Activated CD4-positive, alpha-beta T cell treated with anti-CD3 and anti-CD28 coated beads for 36 hours (primary cell): ENCODE data around the gene NUP93. TPM values are rescaled to one million over a fixed set of nuclear protein-coding genes. Genes with fewer than 3 reads are reported as not detected.

Experiments used
- ATAC-seq: fragments of 200-7000 bp; cut with Tn5 transposase; one replicate; pipeline ENCODE4 v1.10.0; 2021; ENCODE audit warnings: mild to moderate bottlenecking, moderate library complexity
- CTCF ChIA-PET: fragments of 350-600 bp; sonication (Branson Sonifier 250); formaldehyde crosslinking; loops from one replicate; lab custom pipeline; 2021; ENCODE audit warnings: antibody characterized with exemption; lab: Charles Lee
- POLR2A ChIA-PET: fragments of 350-600 bp; sonication (Branson Sonifier 250); formaldehyde crosslinking; loops from one replicate; lab custom pipeline; 2021; ENCODE audit warnings: antibody characterized with exemption, inconsistent platforms; lab: Charles Lee
- DNase-seq: peaks from one replicate; pipeline ENCODE4 v3.0.0-alpha.2; 2020
- H3K27ac Mint-ChIP-seq: one replicate; pipeline ENCODE4 v1.8.0; 2021; ENCODE audit warnings: mixed read lengths
- H3K27me3 Mint-ChIP-seq: one replicate; pipeline ENCODE4 v1.8.0; 2021; ENCODE audit warnings: mixed read lengths
- H3K36me3 Mint-ChIP-seq: one replicate; pipeline ENCODE4 v1.8.0; 2021; ENCODE audit warnings: low read depth, mixed read lengths
- H3K4me1 Mint-ChIP-seq: one replicate; pipeline ENCODE4 v1.8.0; 2021; ENCODE audit warnings: mixed read lengths
- H3K4me3 Mint-ChIP-seq: one replicate; pipeline ENCODE4 v1.8.0; 2021; ENCODE audit warnings: mild to moderate bottlenecking, moderate library complexity, mixed read lengths
- H3K9me3 Mint-ChIP-seq: one replicate; pipeline ENCODE4 v1.8.0; 2021; ENCODE audit warnings: low read depth, mixed read lengths
- intact Hi-C, 2 experiments: fragments of 100-400 bp; cut with DNase I in 1 of 2; cut with micrococcal nuclease in 1 of 2; formaldehyde crosslinking; loops; one replicate each; pipeline versions ENCODE4 v1.14.2 to v1.15.1; 2022 to 2024; cut with DNase I, micrococcal nuclease
- total RNA-seq, 2 experiments: library from RNA; stranded (reverse); gene quantifications; one replicate each; pipeline ENCODE4 v1.2.3, GENCODE V29; 2021

Gene NUP93
- total RNA-seq, 2 experiments from 2014 or later: 131 to 154 TPM

DNA sequence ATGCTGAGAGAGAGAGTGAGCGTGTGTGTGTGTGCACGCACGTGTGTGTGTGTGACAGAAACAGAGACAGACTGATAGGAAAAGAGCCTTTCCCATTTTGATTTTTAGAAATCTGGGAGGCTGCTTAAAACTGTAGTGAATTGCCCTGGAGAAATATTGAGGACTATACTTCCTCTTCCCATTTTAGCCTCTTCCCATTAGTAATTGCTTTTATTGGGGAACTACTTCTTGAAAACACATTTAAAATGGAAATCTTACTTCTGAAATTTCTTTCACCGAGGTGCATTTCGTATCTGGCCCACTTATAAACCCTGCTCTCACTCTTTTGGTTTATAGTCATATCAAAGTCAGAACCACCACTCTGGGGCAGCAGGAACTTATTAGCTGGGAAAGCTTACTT lies 47.1 kb downstream of the NUP93 start:
- peaks cover 25% of the 10 kb centered on the region for H3K4me1 Mint-ChIP-seq
- POLR2A ChIA-PET: no interaction called here
- no peak overlapping the region for H3K4me3 Mint-ChIP-seq
- H3K27ac Mint-ChIP-seq: no peak overlapping the region
- intact Hi-C loops: no loop called here
- H3K27me3 Mint-ChIP-seq: no peaks in the 10 kb centered on the region
- H3K9me3 Mint-ChIP-seq: no peaks in the 10 kb centered on the region
- H3K36me3 Mint-ChIP-seq: peaks cover 2% of the 10 kb centered on the region
- DNase-seq (no peak), ATAC-seq (no peak)
- CTCF ChIA-PET: interaction anchor here (0.8 to 1.6 kb wide), 2 partner anchors 8 to 10 kb away, joined by 3 to 4 read pairs; no protein-coding TSS in a partner anchor

DNA sequence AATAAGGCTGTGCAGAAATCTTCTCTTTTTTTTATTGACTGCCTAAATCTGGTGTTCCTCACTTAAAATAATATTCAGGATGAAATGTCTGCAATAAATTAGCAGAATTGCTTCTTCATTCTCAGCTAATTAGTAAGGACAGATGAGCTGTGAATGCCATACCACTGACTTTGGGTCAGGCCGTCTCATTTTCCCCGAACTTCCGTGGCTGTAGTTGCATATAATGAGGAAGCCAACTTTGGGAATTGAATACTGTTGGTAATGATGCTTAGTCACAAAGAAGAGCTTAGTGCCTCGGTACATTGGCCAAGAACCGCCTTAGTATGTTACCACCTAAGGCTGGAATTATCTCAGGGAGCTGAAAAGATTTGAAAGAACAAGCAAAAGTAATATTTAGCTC lies 47.6 kb downstream of the NUP93 start:
- intact Hi-C loops: no loop called here
- Mint-ChIP-seq H3K27ac (no peak overlapping the region), H3K4me1 (peaks cover 22% of the 10 kb centered on the region), H3K27me3 (no peaks in the 10 kb centered on the region), H3K9me3 (no peaks in the 10 kb centered on the region), H3K4me3 (no peak overlapping the region), H3K36me3 (peaks cover 2% of the 10 kb centered on the region)
- DNase-seq: no peak
- ChIA-PET CTCF (interaction anchor here (0.7 to 1.6 kb wide), 3 partner anchors 8 to 79 kb away, joined by 3 to 4 read pairs (median 3); no protein-coding TSS in a partner anchor), POLR2A (no interaction called here)
- ATAC-seq: no peak

DNA sequence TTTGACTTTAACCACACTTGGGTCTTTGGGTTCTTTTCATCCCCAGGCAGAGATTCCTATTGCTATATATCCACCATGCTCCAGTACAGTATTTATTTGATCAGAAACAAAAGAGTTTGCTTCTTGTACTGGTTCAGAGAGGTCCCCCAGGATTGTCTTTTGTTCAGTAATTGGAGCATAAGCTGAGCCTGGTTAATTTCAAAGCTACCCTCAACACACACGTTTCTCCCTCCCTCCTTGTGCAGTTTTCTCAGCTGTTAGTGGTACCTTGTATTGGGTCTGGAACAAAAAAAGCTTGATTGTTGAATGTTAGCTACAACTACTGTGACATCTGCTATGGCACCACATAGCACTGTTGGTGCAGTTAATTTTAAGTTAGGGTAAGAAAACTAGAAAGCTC lies 50.0 kb downstream of the NUP93 start:
- intact Hi-C loops: no loop called here
- Mint-ChIP-seq H3K9me3 (no peaks in the 10 kb centered on the region), H3K4me3 (no peak overlapping the region), H3K27me3 (no peaks in the 10 kb centered on the region), H3K27ac (no peak overlapping the region), H3K36me3 (peaks cover 2% of the 10 kb centered on the region), H3K4me1 (peaks cover 29% of the 10 kb centered on the region)
- ChIA-PET CTCF (no interaction called here), POLR2A (no interaction called here)
- DNase-seq: no peak
- ATAC-seq: no peak

- Mint-ChIP-seq H3K4me1 (peaks cover 29% of the 10 kb centered on the region), H3K4me3 (no peak overlapping the region), H3K27me3 (no peaks in the 10 kb centered on the region), H3K9me3 (no peaks in the 10 kb centered on the region), H3K27ac (no peak overlapping the region), H3K36me3 (peaks cover 2% of the 10 kb centered on the region)
- ChIA-PET POLR2A (no interaction called here), CTCF (interaction anchor here (1.1 kb wide), 1 partner anchor 17 kb away, joined by 3 read pairs; no protein-coding TSS in a partner anchor)
- intact Hi-C loops: no loop called here
- ATAC-seq (no peak), DNase-seq (no peak)
Observed at GRCh38 chr16:56780646-56781045, 50.7 kb downstream of the NUP93 start.

DNA sequence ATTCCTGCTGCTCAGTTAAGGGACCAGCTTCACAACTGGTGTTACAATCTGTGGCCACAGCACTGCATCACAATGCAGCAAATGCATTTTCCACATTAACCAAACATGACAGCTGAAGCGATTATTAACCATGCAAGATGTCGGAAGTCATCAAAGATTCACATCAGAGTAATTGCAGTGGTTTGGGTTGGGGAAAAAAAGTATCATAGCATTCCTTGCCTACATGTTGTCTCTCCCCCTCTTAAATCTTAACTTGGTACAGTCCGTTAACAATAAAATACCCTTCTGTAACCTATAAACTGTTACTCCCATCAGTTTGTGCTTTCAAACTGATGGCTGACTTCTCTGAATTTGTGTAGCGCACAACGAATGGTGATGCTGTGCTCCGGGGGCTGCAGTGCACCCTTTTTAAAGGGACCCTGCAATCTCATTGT lies 51.6 kb downstream of the NUP93 start:
- Mint-ChIP-seq H3K4me3 (no peak overlapping the region), H3K27ac (no peak overlapping the region), H3K36me3 (peaks cover 2% of the 10 kb centered on the region), H3K9me3 (no peaks in the 10 kb centered on the region), H3K27me3 (no peaks in the 10 kb centered on the region), H3K4me1 (peaks cover 29% of the 10 kb centered on the region)
- DNase-seq (no peak), ATAC-seq (no peak)
- CTCF ChIA-PET: interaction anchor here (1.1 kb wide), 1 partner anchor 16 kb away, joined by 3 read pairs; no protein-coding TSS in a partner anchor
- POLR2A ChIA-PET: no interaction called here
- intact Hi-C loops: no loop called here

DNA sequence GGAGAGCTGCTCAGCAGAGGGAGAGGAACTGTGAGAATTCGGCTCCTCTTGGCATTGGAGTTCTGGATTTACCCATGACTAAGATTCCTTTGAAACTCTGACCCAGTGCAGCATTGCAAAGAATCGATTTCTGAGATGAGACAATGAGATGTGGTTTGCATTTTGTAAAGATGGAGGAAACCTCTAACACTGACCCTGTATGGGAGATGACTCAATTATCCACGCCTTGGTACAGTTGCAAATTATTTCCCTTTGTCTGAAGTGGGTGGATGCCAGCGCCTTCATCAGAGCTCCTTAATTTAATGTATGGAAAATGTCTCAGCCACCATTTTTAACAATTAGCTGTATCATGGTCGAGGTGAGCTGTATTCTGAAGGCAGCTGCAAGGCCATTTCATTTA lies 53.4 kb downstream of the NUP93 start:
- Mint-ChIP-seq H3K27me3 (no peaks in the 10 kb centered on the region), H3K4me1 (peaks cover 23% of the 10 kb centered on the region), H3K4me3 (no peak overlapping the region), H3K9me3 (no peaks in the 10 kb centered on the region), H3K36me3 (peaks cover 1% of the 10 kb centered on the region), H3K27ac (no peak overlapping the region)
- intact Hi-C loops: no loop called here
- DNase-seq: no peak
- ChIA-PET POLR2A (no interaction called here), CTCF (interaction anchor here (0.7 to 1.0 kb wide), 2 partner anchors 11 to 54 kb away, joined by 3 read pairs; partner anchors contain the start of gene NUP93)
- ATAC-seq: peak; percentile 84

DNA sequence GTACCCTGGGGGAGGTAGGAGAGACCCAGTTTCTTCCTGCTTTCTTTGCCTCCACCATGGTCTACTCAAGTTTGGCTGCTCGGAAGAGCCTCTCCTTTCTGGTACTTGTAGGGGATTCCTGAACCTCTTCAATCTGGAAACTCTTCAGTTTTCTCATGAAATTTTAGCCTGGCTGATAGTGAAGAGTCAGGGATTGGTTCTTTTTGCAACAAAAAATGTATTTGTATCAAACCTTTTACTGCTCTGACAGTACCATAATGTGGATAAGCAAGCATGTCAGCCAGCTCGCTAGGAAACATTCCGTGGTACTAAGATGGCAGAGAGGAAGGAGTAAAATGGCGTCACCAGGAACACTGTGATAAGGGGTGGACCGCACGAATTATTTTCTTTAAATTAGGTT lies 55.4 kb downstream of the NUP93 start:
- no peaks in the 10 kb centered on the region for H3K27me3 Mint-ChIP-seq
- DNase-seq: no peak
- ChIA-PET CTCF (interaction anchor here (0.8 kb wide), 1 partner anchor 11 kb away, joined by 3 read pairs; no protein-coding TSS in a partner anchor), POLR2A (interaction anchor here (0.6 kb wide), 1 partner anchor 446 kb away, joined by 3 read pairs; no protein-coding TSS in a partner anchor)
- no peak overlapping the region for H3K4me3 Mint-ChIP-seq
- intact Hi-C loops: no loop called here
- no peak for ATAC-seq
- no peaks in the 10 kb centered on the region for H3K9me3 Mint-ChIP-seq
- H3K4me1 Mint-ChIP-seq: peaks cover 15% of the 10 kb centered on the region
- no peak overlapping the region for H3K27ac Mint-ChIP-seq
- no peaks in the 10 kb centered on the region for H3K36me3 Mint-ChIP-seq

GRCh38 chr16:56787167-56787566 lies 57.2 kb downstream of the NUP93 start:
- intact Hi-C loops: no loop called here
- H3K4me1 Mint-ChIP-seq: peaks cover 9% of the 10 kb centered on the region
- CTCF ChIA-PET: interaction anchor here (0.5 to 1.4 kb wide), 6 partner anchors 10 to 488 kb away, joined by 3 to 5 read pairs (median 4); no protein-coding TSS in a partner anchor

DNA sequence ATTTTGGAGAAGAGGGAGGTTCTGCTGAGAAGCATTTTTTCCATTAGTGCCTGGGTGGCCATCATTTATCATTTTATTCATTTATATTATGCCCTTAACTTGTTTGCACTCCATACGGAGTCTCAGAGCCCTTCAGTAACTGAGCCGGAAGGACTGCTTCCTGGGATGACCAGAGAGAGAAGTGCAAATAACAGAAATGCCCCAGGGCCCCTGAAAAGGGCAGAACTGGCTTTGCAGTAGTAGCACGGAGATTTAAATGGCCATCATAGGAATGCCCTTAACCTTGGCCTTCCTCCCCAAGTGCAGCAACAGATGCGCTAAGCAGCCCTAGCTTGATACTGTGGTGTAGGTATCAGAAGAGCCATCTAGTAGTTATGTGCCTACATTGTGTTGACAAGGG lies 58.5 kb downstream of the NUP93 start:
- Mint-ChIP-seq H3K27me3 (no peaks in the 10 kb centered on the region), H3K9me3 (no peaks in the 10 kb centered on the region), H3K27ac (no peak overlapping the region), H3K36me3 (no peaks in the 10 kb centered on the region), H3K4me1 (peaks cover 4% of the 10 kb centered on the region), H3K4me3 (no peak overlapping the region)
- ChIA-PET POLR2A (interaction anchor here (0.5 to 0.7 kb wide), 2 partner anchors 130 to 142 kb away, joined by 3 to 4 read pairs; no protein-coding TSS in a partner anchor), CTCF (interaction anchor here (0.6 to 1.7 kb wide), 2 partner anchors 9 to 80 kb away, joined by 3 to 4 read pairs; no protein-coding TSS in a partner anchor)
- no peak for ATAC-seq
- no peak for DNase-seq
- intact Hi-C loops: loop anchor here in 1 of 2 experiments (2.0 kb wide), 1 partner anchor 212 kb away; no protein-coding TSS in a partner anchor

More at GRCh38 chr16:56787167-56787566, 57.2 kb downstream of the NUP93 start:
- POLR2A ChIA-PET: interaction anchor here (0.6 kb wide), 1 partner anchor 289 kb away, joined by 3 read pairs; no protein-coding TSS in a partner anchor
- Mint-ChIP-seq H3K4me3 (no peak overlapping the region), H3K27ac (no peak overlapping the region), H3K9me3 (no peaks in the 10 kb centered on the region), H3K36me3 (no peaks in the 10 kb centered on the region), H3K27me3 (no peaks in the 10 kb centered on the region)
- ATAC-seq: no peak
- DNase-seq: no peak

DNA sequence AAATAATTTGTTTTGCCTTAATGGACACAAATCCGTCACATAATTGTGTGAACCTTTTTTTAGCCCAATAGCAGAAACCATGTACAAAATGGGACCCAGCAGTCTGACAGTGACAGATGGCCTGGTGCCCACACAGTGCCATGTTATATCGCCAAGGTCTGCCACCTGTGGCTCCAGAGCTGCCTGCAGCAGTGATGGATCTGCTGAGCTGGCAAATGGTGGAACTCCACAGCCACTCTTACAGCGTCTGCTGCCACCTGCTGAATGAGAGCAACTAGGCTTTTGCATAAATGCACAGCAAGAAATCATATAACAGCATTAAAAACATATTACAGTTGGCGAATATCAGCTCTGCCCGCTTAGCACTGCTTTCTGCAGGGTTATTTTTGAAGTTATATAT lies 59.4 kb downstream of the NUP93 start:
- Mint-ChIP-seq H3K36me3 (peaks cover under 1% of the 10 kb centered on the region), H3K9me3 (no peaks in the 10 kb centered on the region), H3K4me1 (no peaks in the 10 kb centered on the region), H3K4me3 (no peak overlapping the region), H3K27me3 (no peaks in the 10 kb centered on the region), H3K27ac (no peak overlapping the region)
- CTCF ChIA-PET: interaction anchor here (0.7 to 1.7 kb wide), 2 partner anchors 8 to 92 kb away, joined by 3 to 4 read pairs; no protein-coding TSS in a partner anchor
- DNase-seq (peak; percentile 54), ATAC-seq (peak; percentile 65)
- POLR2A ChIA-PET: no interaction called here
- intact Hi-C loops: loop anchor here in 1 of 2 experiments (2.0 kb wide), 1 partner anchor 213 kb away; no protein-coding TSS in a partner anchor

GRCh38 chr16:56792967-56793366 lies 63.0 kb downstream of the NUP93 start:
- Mint-ChIP-seq H3K4me1 (no peaks in the 10 kb centered on the region), H3K36me3 (peaks cover 1% of the 10 kb centered on the region), H3K9me3 (no peaks in the 10 kb centered on the region), H3K27me3 (no peaks in the 10 kb centered on the region), H3K4me3 (no peak overlapping the region), H3K27ac (no peak overlapping the region)
- intact Hi-C loops: no loop called here
- DNase-seq: no peak
- POLR2A ChIA-PET: no interaction called here
- no peak for ATAC-seq
- CTCF ChIA-PET: interaction anchor here (0.7 to 1.8 kb wide), 4 partner anchors 38 to 90 kb away, joined by 3 to 6 read pairs (median 4); no protein-coding TSS in a partner anchor

DNA sequence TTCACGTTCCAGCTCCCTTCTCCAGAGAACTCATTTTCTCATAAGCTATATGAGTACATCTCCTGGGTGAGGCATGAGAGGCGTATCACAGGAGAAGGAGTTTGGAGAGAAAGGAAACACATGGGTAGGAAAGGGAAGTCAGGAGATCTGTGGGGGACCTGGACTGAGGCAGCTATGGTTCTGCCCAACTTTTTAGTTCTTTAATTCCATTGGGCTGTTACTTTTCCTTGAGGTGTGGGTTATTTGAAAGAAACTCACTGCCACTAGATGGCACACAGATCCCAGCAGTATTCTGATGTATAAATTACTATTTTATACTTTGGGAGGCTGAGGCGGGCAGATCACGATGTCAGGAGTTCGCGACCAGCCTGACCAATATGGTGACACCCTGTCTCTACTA lies 63.6 kb downstream of the NUP93 start:
- POLR2A ChIA-PET: no interaction called here
- DNase-seq: no peak
- no peak overlapping the region for H3K27ac Mint-ChIP-seq
- no peak overlapping the region for H3K4me3 Mint-ChIP-seq
- CTCF ChIA-PET: interaction anchor here (0.7 to 1.8 kb wide), 4 partner anchors 38 to 91 kb away, joined by 3 to 6 read pairs (median 4); no protein-coding TSS in a partner anchor
- intact Hi-C loops: no loop called here
- peaks cover 1% of the 10 kb centered on the region for H3K36me3 Mint-ChIP-seq
- no peaks in the 10 kb centered on the region for H3K9me3 Mint-ChIP-seq
- H3K27me3 Mint-ChIP-seq: no peaks in the 10 kb centered on the region
- ATAC-seq: no peak
- H3K4me1 Mint-ChIP-seq: no peaks in the 10 kb centered on the region
